RWPE1 (cell line): Measurements from ENCODE around the gene SLC16A5.
"Not testable (repeated sequence)": the region's sequence is repeated elsewhere in the genome, so short reads cannot be mapped to it uniquely, and the experiment has no call there.

Experiments used
- CTCF ChIA-PET: fragments of 350-600 bp; sonication (Branson Sonifier 250); formaldehyde crosslinking; extraction: SDS; loops from one replicate; lab custom pipeline; 2021; lab: Yijun Ruan, JAX
- POLR2A ChIA-PET: fragments of 400-600 bp; formaldehyde crosslinking; extraction: SDS; loops from one replicate; lab custom pipeline; 2020; ENCODE audit warnings: antibody characterized with exemption; ENCODE audit not compliant: low non-redundant PET; lab: Yijun Ruan, JAX
- DNase-seq: peaks from one replicate; pipeline ENCODE4 v3.0.0; 2012; ENCODE audit warnings: low spot score
- H3K27ac ChIP-seq: fragments of 450-650 bp; 2 replicates; pipeline ENCODE4 v1.5.1; 2017
- CTCF ChIP-seq: fragments of 450-650 bp; conservative IDR thresholded peaks from 2 replicates; pipeline ENCODE4 v1.5.1; 2017; ENCODE audit warnings: low read depth, mild to moderate bottlenecking

SLC16A5 gene

GRCh38 chr17:75068750-75069149 is 19.0 kb upstream of the SLC16A5 start:
- DNase-seq, result no peak
- CTCF ChIA-PET, result interaction anchor here (0.6 to 4.0 kb wide), 7 partner anchors 8 to 386 kb away, joined by 3 to 28 read pairs (median 4); no protein-coding TSS in a partner anchor
- no peak overlapping the region for H3K27ac ChIP-seq
- TF ChIP-seq CTCF, result no peak
- POLR2A ChIA-PET, result no interaction called here

- ChIA-PET POLR2A (interaction anchor here (0.6 to 0.7 kb wide), 2 partner anchors 34 to 133 kb away, joined by 3 to 7 read pairs; no protein-coding TSS in a partner anchor), CTCF (interaction anchor here (0.5 to 4.0 kb wide), 10 partner anchors 9 to 132 kb away, joined by 3 to 40 read pairs (median 5); partner anchors contain the start of gene NT5C)
- DNase-seq, result peak; percentile 54
- no peak overlapping the region for H3K27ac ChIP-seq
- TF ChIP-seq CTCF, result peak; percentile 64
Measured at GRCh38 chr17:75069783-75070182, 18.0 kb upstream of the SLC16A5 start.

GRCh38 chr17:75071478-75072271 is 16.1 kb upstream of the SLC16A5 start:
- H3K27ac ChIP-seq, POLR2A ChIA-PET, DNase-seq: not testable (repeated sequence)
- CTCF ChIA-PET, result interaction anchor here (0.5 to 4.0 kb wide), 7 partner anchors 13 to 347 kb away, joined by 3 to 40 read pairs (median 5); no protein-coding TSS in a partner anchor

- CTCF ChIA-PET, result interaction anchor here (0.7 to 1.9 kb wide), 4 partner anchors 12 to 116 kb away, joined by 3 to 9 read pairs (median 4); no protein-coding TSS in a partner anchor
- POLR2A ChIA-PET, DNase-seq: not testable (repeated sequence)
- peak overlapping the region; percentile 69 for H3K27ac ChIP-seq
Measured at GRCh38 chr17:75072909-75073308, 14.8 kb upstream of the SLC16A5 start.

- peak overlapping the region; percentile 69 for H3K27ac ChIP-seq
- no peak for DNase-seq
- no peak for TF ChIP-seq CTCF
- CTCF ChIA-PET, result interaction anchor here (0.7 to 1.9 kb wide), 4 partner anchors 11 to 115 kb away, joined by 3 to 9 read pairs (median 4); no protein-coding TSS in a partner anchor
- POLR2A ChIA-PET, result no interaction called here
Measured at GRCh38 chr17:75073618-75074047, 14.1 kb upstream of the SLC16A5 start.

- POLR2A ChIA-PET, result no interaction called here
- TF ChIP-seq CTCF, result no peak
- no peak for DNase-seq
- H3K27ac ChIP-seq, result peak overlapping the region; percentile 69
- CTCF ChIA-PET, result interaction anchor here (1.3 to 1.9 kb wide), 2 partner anchors 31 to 40 kb away, joined by 4 to 9 read pairs; no protein-coding TSS in a partner anchor
Measured at GRCh38 chr17:75074532-75074931, 13.2 kb upstream of the SLC16A5 start.

- DNase-seq, result no peak
- POLR2A ChIA-PET, result interaction anchor here (0.6 kb wide), 1 partner anchor 11 kb away, joined by 4 read pairs; no protein-coding TSS in a partner anchor
- CTCF ChIA-PET, result interaction anchor here (0.6 to 1.0 kb wide), 4 partner anchors 25 to 141 kb away, joined by 3 to 8 read pairs (median 4); no protein-coding TSS in a partner anchor
- peak overlapping the region; percentile 51 for H3K27ac ChIP-seq
- TF ChIP-seq CTCF, result no peak
Measured at GRCh38 chr17:75075597-75076336, 12.0 kb upstream of the SLC16A5 start.
